Testis (tissue), 3 donors: ENCODE measurements around the gene PKNOX2. TPM values are rescaled to one million over a fixed set of nuclear protein-coding genes. Genes with fewer than 3 reads are reported as not detected.

ENCODE experiments used
- DNase-seq: peaks from one replicate; pipeline ENCODE4 v3.0.0-alpha.2; 2019
- H3K27ac ChIP-seq, 2 donors: fragments of 200-600 bp; sonication (generic); one replicate each; pipeline ENCODE4 v1.5.1; 2019
- H3K27me3 ChIP-seq: fragments of 200-600 bp; sonication (generic); one replicate; pipeline ENCODE4 v1.5.1; 2019
- H3K36me3 ChIP-seq: fragments of 200-600 bp; sonication (generic); one replicate; pipeline ENCODE4 v1.5.1; 2017; ENCODE audit warnings: low read depth; ENCODE audit errors: missing control alignments
- H3K4me1 ChIP-seq: fragments of 200-600 bp; sonication (generic); one replicate; pipeline ENCODE4 v1.5.1; 2019
- H3K4me3 ChIP-seq, 2 donors: fragments of 200-600 bp; sonication (generic); one replicate each; pipeline ENCODE4 v1.5.1; 2017 to 2019
- H3K9me3 ChIP-seq: fragments of 200-600 bp; sonication (generic); one replicate; pipeline ENCODE4 v1.5.1; 2017
- POLR2A ChIP-seq: fragments of 450-650 bp; IDR thresholded peaks from one replicate; pipeline ENCODE4 v1.6.1; 2017; ENCODE audit warnings: antibody characterized with exemption, mild to moderate bottlenecking, moderate library complexity
- WGBS, 2 donors: methylation state at CpG; one replicate each; pipeline ENCODE4 v1.1.5; 2018; 5-methylcytosine and 5-hydroxymethylcytosine counted together
- intact Hi-C: fragments of 100-400 bp; cut with DNase I; formaldehyde crosslinking; loops from one replicate; pipeline ENCODE4 v1.15.1; 2023; ENCODE audit warnings: low total_unique reads
- polyA plus RNA-seq: library from polyadenylated mRNA; stranded (reverse); fragments of 350-450 nt; fragmentation: Illumina TruSeq; extraction: RNeasy Lipid Tissue Mini Kit (QIAGEN cat#74804); gene quantifications from one replicate; pipeline ENCODE4 v1.2.3, GENCODE V29; 2014; ENCODE audit warnings: low read depth, low replicate concordance; ENCODE audit not compliant: insufficient read depth
- total RNA-seq, 2 donors: library from RNA; depleted of rRNA; stranded (reverse); fragments of >200 nt; gene quantifications; one replicate each; pipeline ENCODE4 v1.2.3, GENCODE V29; 2016
- TF ChIP-seq, protein P1 (sequence below), 3 experiments: fragments of 450-650 bp in 2 of 3; fragments of 200-600 bp in 1 of 3; sonication (generic) in 1 of 3; IDR thresholded peaks; one replicate each; pipeline ENCODE4 v1.5.1; 2016 to 2019; ENCODE audit warnings: antibody characterized with exemption in 3 of 3, mild to moderate bottlenecking in 2 of 3, moderate library complexity in 1 of 3

Gene PKNOX2
- total and polyA plus RNA-seq, 3 donors from 2014 or later: 5.5 to 10.4 (median 7.3) TPM

DNA sequence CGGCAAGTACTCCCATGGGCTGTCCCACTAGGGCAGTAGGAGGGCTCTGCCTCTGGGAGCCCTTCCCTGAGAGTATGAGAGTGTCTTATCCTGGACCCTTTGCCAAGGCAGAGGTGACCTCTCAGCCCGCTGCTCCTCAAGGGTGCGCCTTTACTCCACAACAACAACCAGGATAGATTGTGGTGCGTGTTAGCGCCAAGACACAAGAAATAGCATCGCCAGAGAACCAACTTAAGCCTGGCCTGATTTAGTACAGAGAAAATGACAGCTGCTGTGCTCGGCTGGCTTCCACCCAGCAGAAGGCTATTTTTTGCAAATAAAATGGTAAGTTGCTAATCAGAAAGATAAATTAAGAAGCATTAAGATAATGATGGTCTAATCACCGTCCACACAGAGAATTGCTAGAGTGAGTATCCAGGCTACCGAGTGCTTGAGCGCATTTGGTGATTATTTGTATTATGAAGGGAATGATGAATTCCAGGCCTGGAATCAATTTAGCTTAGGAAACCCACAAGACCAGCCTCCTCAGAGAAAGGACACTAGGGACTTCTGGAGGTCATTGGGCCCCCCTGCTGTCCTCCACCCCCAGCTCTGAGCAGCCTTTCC, 119.8 kb downstream of the PKNOX2 start:
- DNase-seq: no peak
- no peak overlapping the region for H3K4me3 ChIP-seq
- H3K27ac ChIP-seq: no peak overlapping the region
- no peaks in the 10 kb centered on the region for H3K9me3 ChIP-seq
- intact Hi-C loops: no loop called here
- WGBS, 2 donors: 86 to 87% methylated on average over 10 of the region's 10 CpGs
- no peaks in the 10 kb centered on the region for H3K27me3 ChIP-seq
- H3K36me3 ChIP-seq: no peaks in the 10 kb centered on the region
- H3K4me1 ChIP-seq: peaks cover 29% of the 10 kb centered on the region
- TF ChIP-seq, protein P1, sequence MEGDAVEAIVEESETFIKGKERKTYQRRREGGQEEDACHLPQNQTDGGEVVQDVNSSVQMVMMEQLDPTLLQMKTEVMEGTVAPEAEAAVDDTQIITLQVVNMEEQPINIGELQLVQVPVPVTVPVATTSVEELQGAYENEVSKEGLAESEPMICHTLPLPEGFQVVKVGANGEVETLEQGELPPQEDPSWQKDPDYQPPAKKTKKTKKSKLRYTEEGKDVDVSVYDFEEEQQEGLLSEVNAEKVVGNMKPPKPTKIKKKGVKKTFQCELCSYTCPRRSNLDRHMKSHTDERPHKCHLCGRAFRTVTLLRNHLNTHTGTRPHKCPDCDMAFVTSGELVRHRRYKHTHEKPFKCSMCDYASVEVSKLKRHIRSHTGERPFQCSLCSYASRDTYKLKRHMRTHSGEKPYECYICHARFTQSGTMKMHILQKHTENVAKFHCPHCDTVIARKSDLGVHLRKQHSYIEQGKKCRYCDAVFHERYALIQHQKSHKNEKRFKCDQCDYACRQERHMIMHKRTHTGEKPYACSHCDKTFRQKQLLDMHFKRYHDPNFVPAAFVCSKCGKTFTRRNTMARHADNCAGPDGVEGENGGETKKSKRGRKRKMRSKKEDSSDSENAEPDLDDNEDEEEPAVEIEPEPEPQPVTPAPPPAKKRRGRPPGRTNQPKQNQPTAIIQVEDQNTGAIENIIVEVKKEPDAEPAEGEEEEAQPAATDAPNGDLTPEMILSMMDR (IDR thresholded peaks at IDR 0.05): no peak
- no peak for TF ChIP-seq POLR2A

DNA sequence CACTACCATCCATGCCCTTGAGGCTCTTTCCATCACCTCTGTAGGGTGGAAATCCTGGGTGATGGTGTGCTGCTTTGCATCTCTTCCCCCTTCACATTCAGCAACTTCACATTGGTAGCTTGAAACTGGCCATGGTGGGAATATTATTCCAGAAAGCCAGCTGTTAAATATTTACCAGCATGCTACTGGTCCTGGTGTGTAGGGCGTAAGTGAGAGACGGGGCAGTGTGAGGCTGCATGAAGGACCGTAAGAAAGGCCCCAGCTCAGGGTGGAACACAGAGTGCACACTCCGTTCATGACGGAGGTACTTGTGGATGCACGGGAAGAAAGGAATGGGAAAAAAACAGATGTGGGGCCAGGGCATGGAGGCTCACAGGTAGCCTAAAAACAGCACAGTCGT, 121.3 kb downstream of the PKNOX2 start:
- no peaks in the 10 kb centered on the region for H3K36me3 ChIP-seq
- WGBS, 2 donors: 69 to 77% methylated on average over 7 of the region's 7 CpGs
- intact Hi-C loops: no loop called here

DNA sequence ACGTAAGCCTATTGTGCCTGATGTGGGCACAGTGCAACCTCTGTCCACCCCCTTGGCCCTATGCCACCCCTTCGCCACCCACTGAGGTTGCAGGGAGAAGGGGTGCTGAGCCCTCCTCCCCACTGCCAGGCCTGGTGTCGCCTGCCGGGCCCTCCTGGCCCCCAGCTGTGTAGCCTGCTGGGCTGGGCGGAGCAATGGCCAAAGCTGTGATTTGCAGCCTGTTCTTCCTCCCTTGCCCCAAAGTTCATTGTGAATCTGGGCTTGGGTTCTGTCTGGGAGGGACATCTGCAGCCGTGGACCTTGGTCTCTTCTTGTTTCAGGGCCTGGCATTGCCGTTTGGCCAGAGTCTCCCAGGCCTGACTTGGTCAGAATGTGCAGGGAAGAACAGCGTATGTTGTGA, 121.9 kb downstream of the PKNOX2 start:
- DNase-seq: no peak
- no peak overlapping the region for H3K4me3 ChIP-seq
- WGBS, 2 donors: 60 to 79% methylated on average over 3 to 8 of the region's 8 CpGs
- no peaks in the 10 kb centered on the region for H3K36me3 ChIP-seq
- TF ChIP-seq, protein P1 (IDR thresholded peaks at IDR 0.05): no peak
- no peak for TF ChIP-seq POLR2A
- intact Hi-C loops: no loop called here
- no peaks in the 10 kb centered on the region for H3K27me3 ChIP-seq
- peaks cover 29% of the 10 kb centered on the region for H3K4me1 ChIP-seq
- H3K27ac ChIP-seq: no peak overlapping the region
- H3K9me3 ChIP-seq: no peaks in the 10 kb centered on the region

More for the DNA sequence above, 121.3 kb downstream of the PKNOX2 start:
- H3K4me1 ChIP-seq: peaks cover 29% of the 10 kb centered on the region
- no peak overlapping the region for H3K4me3 ChIP-seq
- no peaks in the 10 kb centered on the region for H3K9me3 ChIP-seq
- H3K27me3 ChIP-seq: no peaks in the 10 kb centered on the region
- DNase-seq: no peak
- TF ChIP-seq POLR2A: no peak
- TF ChIP-seq, protein P1 (IDR thresholded peaks at IDR 0.05): no peak
- H3K27ac ChIP-seq: no peak overlapping the region

GRCh38 chr11:125287491-125288210, 123.1 kb downstream of the PKNOX2 start:
- intact Hi-C loops: no loop called here
- H3K4me1 ChIP-seq: peaks cover 21% of the 10 kb centered on the region
- WGBS, 2 donors: 53 to 57% methylated on average over 11 of the region's 11 CpGs
- H3K27ac ChIP-seq: peak overlapping the region in 1 of 2 donors; percentile 28
- no peaks in the 10 kb centered on the region for H3K36me3 ChIP-seq
- H3K27me3 ChIP-seq: no peaks in the 10 kb centered on the region
- H3K9me3 ChIP-seq: no peaks in the 10 kb centered on the region
- TF ChIP-seq POLR2A: no peak
- TF ChIP-seq, protein P1 (IDR thresholded peaks at IDR 0.05): no peak
- H3K4me3 ChIP-seq: no peak overlapping the region
- peak; percentile 39 for DNase-seq
